ENCODE measurements around the gene MTPN.

- TF ChIP-seq CTCF (IDR thresholded peaks at IDR 0.05) (no peak), POLR2A (IDR thresholded peaks at IDR 0.05) (no peak)
These were observed 36.8 kb downstream of the MTPN start for GRCh38 chr7:135940077-135941075.
